HL-60 (cell line): ENCODE results near the gene CNDP1.

ENCODE experiments used
- POLR2AphosphoS5 ChIP-seq: IDR thresholded peaks from 2 replicates; pipeline ENCODE4 v1.6.1; 2012; ENCODE audit warnings: low read depth
- TF ChIP-seq, protein P1 (sequence below): IDR thresholded peaks from one replicate; pipeline ENCODE4 v1.5.1; 2011; ENCODE audit warnings: low read length, control low read depth, inconsistent platforms; ENCODE audit not compliant: insufficient read depth

DNA sequence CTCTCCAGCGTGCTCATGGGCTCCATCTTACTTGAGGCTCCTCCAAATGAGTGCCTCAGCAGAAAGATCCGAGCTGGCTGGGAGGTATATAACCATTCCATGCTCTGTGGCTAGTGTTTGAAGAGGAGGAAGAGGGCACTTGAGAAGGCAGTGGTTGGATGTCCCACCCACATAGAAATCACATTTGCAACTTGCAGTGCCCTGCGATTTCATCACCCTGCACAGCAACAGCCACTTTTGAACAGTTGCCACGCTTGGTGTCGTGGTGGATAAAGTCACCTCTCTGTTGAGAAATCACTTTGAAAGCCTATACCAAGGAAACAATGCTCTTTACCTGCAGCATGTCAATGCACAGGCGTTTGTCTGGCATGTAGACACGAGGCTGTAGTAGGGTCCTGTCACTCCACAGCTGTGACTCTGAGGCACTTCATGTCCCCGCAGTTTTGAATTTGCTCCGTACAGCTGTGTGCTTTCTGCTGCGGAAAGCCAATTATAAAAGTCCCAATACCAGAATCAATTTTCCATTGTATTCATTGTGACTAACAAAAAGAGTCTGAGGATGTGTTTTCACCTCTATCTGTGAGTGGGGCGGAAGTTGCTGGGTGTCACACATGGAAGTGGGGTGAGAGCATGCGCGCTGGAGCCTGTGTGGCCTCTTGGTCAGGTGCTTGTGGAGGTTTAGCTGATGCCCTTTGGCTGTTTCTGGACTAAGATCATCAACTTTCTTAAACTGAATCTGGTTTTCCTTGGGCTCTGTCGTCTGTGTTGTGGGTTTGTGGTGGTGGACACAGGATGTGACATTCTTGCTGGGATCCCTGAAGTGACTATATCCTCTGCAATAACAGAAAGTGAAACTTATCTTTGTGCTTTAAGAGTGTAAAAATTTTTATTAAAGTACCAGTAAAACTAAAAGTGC, 35.3 kb upstream of the CNDP1 start:
- peak; percentile 65 for TF ChIP-seq POLR2AphosphoS5
- TF ChIP-seq, protein P1, sequence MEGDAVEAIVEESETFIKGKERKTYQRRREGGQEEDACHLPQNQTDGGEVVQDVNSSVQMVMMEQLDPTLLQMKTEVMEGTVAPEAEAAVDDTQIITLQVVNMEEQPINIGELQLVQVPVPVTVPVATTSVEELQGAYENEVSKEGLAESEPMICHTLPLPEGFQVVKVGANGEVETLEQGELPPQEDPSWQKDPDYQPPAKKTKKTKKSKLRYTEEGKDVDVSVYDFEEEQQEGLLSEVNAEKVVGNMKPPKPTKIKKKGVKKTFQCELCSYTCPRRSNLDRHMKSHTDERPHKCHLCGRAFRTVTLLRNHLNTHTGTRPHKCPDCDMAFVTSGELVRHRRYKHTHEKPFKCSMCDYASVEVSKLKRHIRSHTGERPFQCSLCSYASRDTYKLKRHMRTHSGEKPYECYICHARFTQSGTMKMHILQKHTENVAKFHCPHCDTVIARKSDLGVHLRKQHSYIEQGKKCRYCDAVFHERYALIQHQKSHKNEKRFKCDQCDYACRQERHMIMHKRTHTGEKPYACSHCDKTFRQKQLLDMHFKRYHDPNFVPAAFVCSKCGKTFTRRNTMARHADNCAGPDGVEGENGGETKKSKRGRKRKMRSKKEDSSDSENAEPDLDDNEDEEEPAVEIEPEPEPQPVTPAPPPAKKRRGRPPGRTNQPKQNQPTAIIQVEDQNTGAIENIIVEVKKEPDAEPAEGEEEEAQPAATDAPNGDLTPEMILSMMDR = no peak
